Measurements from ENCODE around the gene GALNS.
A peak's percentile ranks its signal among the peaks of the same experiment; 100 is the strongest.

The GALNS gene

GRCh38 chr16:88864099-88864498, 7.4 kb upstream of the GALNS start:
- H3K4me1 ChIP-seq (ENCODE audit: control extremely low read depth in 1 of 4, control insufficient read depth in 4 of 4, insufficient read depth in 4 of 4, low read length in 3 of 4), result no peaks in the 10 kb centered on the region

DNA sequence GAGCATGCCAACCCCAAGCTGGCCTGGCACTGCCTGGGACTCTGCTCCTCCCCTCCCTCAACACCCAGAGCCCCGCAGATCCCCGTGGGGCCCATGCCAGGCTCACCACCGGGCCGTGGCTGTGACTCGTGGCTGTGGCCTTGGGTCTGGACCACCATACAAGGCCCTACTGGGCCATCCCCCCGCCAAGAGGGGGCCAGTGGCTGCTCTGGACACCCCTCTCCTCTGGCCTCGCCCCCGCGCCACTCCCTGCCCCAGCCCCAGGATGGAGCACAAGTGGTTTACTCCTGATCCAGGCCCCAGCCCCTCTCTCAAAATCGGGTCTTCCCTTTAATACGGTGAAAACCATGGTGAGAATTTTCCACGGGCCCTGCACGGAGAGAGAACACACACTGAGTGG, 6.7 kb upstream of the GALNS start:
- H3K4me3 ChIP-seq (ENCODE audit: control insufficient read depth in 1 of 7, extremely low read depth in 1 of 7, insufficient read depth in 4 of 7, low read depth in 2 of 7, low read length in 6 of 7), result no peak overlapping the region
- H3K36me3 ChIP-seq (ENCODE audit: control insufficient read depth in 4 of 4, insufficient read depth in 4 of 4, low read length in 3 of 4), result peaks cover 3 to 46% (median 31%) of the 10 kb centered on the region in 4 experiments
- H3K9me3 ChIP-seq (ENCODE audit: control extremely low read depth in 1 of 5, control insufficient read depth in 4 of 5, insufficient read depth in 2 of 5, low read depth in 1 of 5, low read length in 4 of 5), result no peaks in the 10 kb centered on the region
- H3K27me3 ChIP-seq (replicated peaks in 2 of 5; ENCODE audit: control insufficient read depth in 4 of 5, insufficient read depth in 5 of 5, low read length in 4 of 5), result no peaks in the 10 kb centered on the region
- 98% methylated on average over 9 of the region's 13 CpGs for WGBS (ENCODE audit: insufficient coverage)
- ChIA-PET CTCF (no interaction called here), POLR2A (no interaction called here)
- H3K27ac ChIP-seq (ENCODE audit: insufficient read depth in 1 of 2, low read depth in 1 of 2, low read length in 2 of 2, poor library complexity in 1 of 2, severe bottlenecking in 2 of 2), result no peak overlapping the region
- peaks cover 0 to 2% (median under 1%) of the 10 kb centered on the region in 4 experiments for H3K4me1 ChIP-seq (ENCODE audit: control extremely low read depth in 1 of 4, control insufficient read depth in 4 of 4, insufficient read depth in 4 of 4, low read length in 3 of 4)
- no peak for DNase-seq

More at GRCh38 chr16:88864099-88864498, 7.4 kb upstream of the GALNS start:
- DNase-seq, result no peak
- no peak overlapping the region for H3K4me3 ChIP-seq (ENCODE audit: control insufficient read depth in 1 of 7, extremely low read depth in 1 of 7, insufficient read depth in 4 of 7, low read depth in 2 of 7, low read length in 6 of 7)
- no peak overlapping the region for H3K27ac ChIP-seq (ENCODE audit: insufficient read depth in 1 of 2, low read depth in 1 of 2, low read length in 2 of 2, poor library complexity in 1 of 2, severe bottlenecking in 2 of 2)
- peaks cover 3 to 39% (median 30%) of the 10 kb centered on the region in 4 experiments for H3K36me3 ChIP-seq (ENCODE audit: control insufficient read depth in 4 of 4, insufficient read depth in 4 of 4, low read length in 3 of 4)
- no peaks in the 10 kb centered on the region for H3K9me3 ChIP-seq (ENCODE audit: control extremely low read depth in 1 of 5, control insufficient read depth in 4 of 5, insufficient read depth in 2 of 5, low read depth in 1 of 5, low read length in 4 of 5)
- 97% methylated on average over 9 of the region's 15 CpGs for whole genome bisulfite sequencing (ENCODE audit: insufficient coverage)
- ChIA-PET POLR2A (interaction anchor here (0.9 to 1.1 kb wide), 2 partner anchors 16 to 303 kb away, joined by 3 to 4 read pairs; no protein-coding TSS in a partner anchor), CTCF (no interaction called here)
- H3K27me3 ChIP-seq (replicated peaks in 2 of 5; ENCODE audit: control insufficient read depth in 4 of 5, insufficient read depth in 5 of 5, low read length in 4 of 5), result no peaks in the 10 kb centered on the region

- ChIA-PET POLR2A (no interaction called here), CTCF (no interaction called here)
- Histone ChIP-seq H3K9me3 (ENCODE audit: control extremely low read depth in 1 of 5, control insufficient read depth in 4 of 5, insufficient read depth in 2 of 5, low read depth in 1 of 5, low read length in 4 of 5) (no peaks in the 10 kb centered on the region), H3K36me3 (ENCODE audit: control insufficient read depth in 4 of 4, insufficient read depth in 4 of 4, low read length in 3 of 4) (peaks cover 3 to 49% (median 31%) of the 10 kb centered on the region in 4 experiments), H3K4me3 (ENCODE audit: control insufficient read depth in 1 of 7, extremely low read depth in 1 of 7, insufficient read depth in 4 of 7, low read depth in 2 of 7, low read length in 6 of 7) (no peak overlapping the region), H3K4me1 (ENCODE audit: control extremely low read depth in 1 of 4, control insufficient read depth in 4 of 4, insufficient read depth in 4 of 4, low read length in 3 of 4) (peaks cover 0 to 7% (median 4%) of the 10 kb centered on the region in 4 experiments), H3K27ac (ENCODE audit: insufficient read depth in 1 of 2, low read depth in 1 of 2, low read length in 2 of 2, poor library complexity in 1 of 2, severe bottlenecking in 2 of 2) (no peak overlapping the region), H3K27me3 (replicated peaks in 2 of 5; ENCODE audit: control insufficient read depth in 4 of 5, insufficient read depth in 5 of 5, low read length in 4 of 5) (no peaks in the 10 kb centered on the region)
- no peak for DNase-seq
- 91% methylated on average over 17 of the region's 25 CpGs for WGBS (ENCODE audit: insufficient coverage)
These were observed 6.2 kb upstream of the GALNS start for GRCh38 chr16:88862968-88863367.

DNA sequence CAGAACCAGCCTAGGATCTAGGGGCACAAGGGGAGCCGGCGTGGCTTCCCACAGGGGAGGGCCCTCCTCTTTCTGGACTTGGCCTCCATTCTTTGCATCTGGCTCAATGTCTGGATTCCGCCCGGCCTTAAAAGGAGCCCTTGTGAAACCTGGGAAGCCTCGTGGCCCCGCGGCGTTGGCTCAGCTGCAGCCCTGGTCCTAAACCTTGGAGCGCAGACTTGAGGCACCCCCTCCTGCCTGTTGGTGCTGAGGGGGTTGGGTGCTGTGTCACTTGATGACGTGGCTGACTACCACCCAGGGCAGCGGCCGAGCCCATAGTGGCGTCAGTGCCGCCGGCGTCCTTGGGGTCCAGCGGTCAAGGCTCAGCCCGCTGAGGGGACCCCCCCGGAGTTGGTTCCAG, 4.6 kb upstream of the GALNS start:
- 98% methylated on average over 17 of the region's 19 CpGs for WGBS (ENCODE audit: insufficient coverage)
- peaks cover 3 to 49% (median 31%) of the 10 kb centered on the region in 4 experiments for H3K36me3 ChIP-seq (ENCODE audit: control insufficient read depth in 4 of 4, insufficient read depth in 4 of 4, low read length in 3 of 4)

GRCh38 chr16:88859381-88860091, 2.8 kb upstream of the GALNS start:
- no peak overlapping the region for H3K27ac ChIP-seq (ENCODE audit: insufficient read depth in 1 of 2, low read depth in 1 of 2, low read length in 2 of 2, poor library complexity in 1 of 2, severe bottlenecking in 2 of 2)
- no peaks in the 10 kb centered on the region for H3K9me3 ChIP-seq (ENCODE audit: control extremely low read depth in 1 of 5, control insufficient read depth in 4 of 5, insufficient read depth in 2 of 5, low read depth in 1 of 5, low read length in 4 of 5)
- no peaks in the 10 kb centered on the region for H3K27me3 ChIP-seq (replicated peaks in 2 of 5; ENCODE audit: control insufficient read depth in 4 of 5, insufficient read depth in 5 of 5, low read length in 4 of 5)
- peaks cover 3 to 29% (median 29%) of the 10 kb centered on the region in 4 experiments for H3K4me1 ChIP-seq (ENCODE audit: control extremely low read depth in 1 of 4, control insufficient read depth in 4 of 4, insufficient read depth in 4 of 4, low read length in 3 of 4)
- POLR2A ChIA-PET, result no interaction called here
- H3K4me3 ChIP-seq (ENCODE audit: control insufficient read depth in 1 of 7, extremely low read depth in 1 of 7, insufficient read depth in 4 of 7, low read depth in 2 of 7, low read length in 6 of 7), result no peak overlapping the region
- WGBS (ENCODE audit: insufficient coverage), result 97% methylated on average over 20 of the region's 20 CpGs
- no peak for DNase-seq
- CTCF ChIA-PET, result interaction anchor here (1.0 to 3.6 kb wide), 5 partner anchors 9 to 297 kb away, joined by 3 to 39 read pairs (median 5); no protein-coding TSS in a partner anchor
- peaks cover 3 to 49% (median 31%) of the 10 kb centered on the region in 4 experiments for H3K36me3 ChIP-seq (ENCODE audit: control insufficient read depth in 4 of 4, insufficient read depth in 4 of 4, low read length in 3 of 4)

More for the DNA sequence above, 4.6 kb upstream of the GALNS start:
- no peak for DNase-seq
- Histone ChIP-seq H3K27me3 (replicated peaks in 2 of 5; ENCODE audit: control insufficient read depth in 4 of 5, insufficient read depth in 5 of 5, low read length in 4 of 5) (no peaks in the 10 kb centered on the region), H3K4me1 (ENCODE audit: control extremely low read depth in 1 of 4, control insufficient read depth in 4 of 4, insufficient read depth in 4 of 4, low read length in 3 of 4) (peaks cover 0 to 12% (median 11%) of the 10 kb centered on the region in 4 experiments), H3K4me3 (ENCODE audit: control insufficient read depth in 1 of 7, extremely low read depth in 1 of 7, insufficient read depth in 4 of 7, low read depth in 2 of 7, low read length in 6 of 7) (no peak overlapping the region), H3K27ac (ENCODE audit: insufficient read depth in 1 of 2, low read depth in 1 of 2, low read length in 2 of 2, poor library complexity in 1 of 2, severe bottlenecking in 2 of 2) (no peak overlapping the region), H3K9me3 (ENCODE audit: control extremely low read depth in 1 of 5, control insufficient read depth in 4 of 5, insufficient read depth in 2 of 5, low read depth in 1 of 5, low read length in 4 of 5) (no peaks in the 10 kb centered on the region)
- POLR2A ChIA-PET, result interaction anchor here (0.9 kb wide), 1 partner anchor 10 kb away, joined by 3 read pairs; no protein-coding TSS in a partner anchor
- CTCF ChIA-PET, result no interaction called here

GRCh38 chr16:88857728-88858339, 1.1 kb upstream of the GALNS start:
- ChIA-PET POLR2A (interaction anchor here (0.7 kb wide), 1 partner anchor 79 kb away, joined by 3 read pairs; no protein-coding TSS in a partner anchor), CTCF (interaction anchor here (1.0 to 3.6 kb wide), 23 partner anchors 8 to 358 kb away, joined by 3 to 39 read pairs (median 4); partner anchors contain the start of genes APRT and PABPN1L)
- WGBS (ENCODE audit: insufficient coverage), result 15% methylated on average over 11 of the region's 12 CpGs
- peak overlapping the region in 1 of 2 experiments; percentile 61 for H3K27ac ChIP-seq (ENCODE audit: insufficient read depth in 1 of 2, low read depth in 1 of 2, low read length in 2 of 2, poor library complexity in 1 of 2, severe bottlenecking in 2 of 2)
- DNase-seq, result peak; percentile 79 to 87 (median 84)
- H3K27me3 ChIP-seq (replicated peaks in 2 of 5; ENCODE audit: control insufficient read depth in 4 of 5, insufficient read depth in 5 of 5, low read length in 4 of 5), result no peaks in the 10 kb centered on the region
- peak overlapping the region; percentile 83 to 98 (median 93) for H3K4me3 ChIP-seq (ENCODE audit: control insufficient read depth in 1 of 7, extremely low read depth in 1 of 7, insufficient read depth in 4 of 7, low read depth in 2 of 7, low read length in 6 of 7)
- H3K4me1 ChIP-seq (ENCODE audit: control extremely low read depth in 1 of 4, control insufficient read depth in 4 of 4, insufficient read depth in 4 of 4, low read length in 3 of 4), result peaks cover 3 to 43% (median 33%) of the 10 kb centered on the region in 4 experiments
- no peaks in the 10 kb centered on the region for H3K9me3 ChIP-seq (ENCODE audit: control extremely low read depth in 1 of 5, control insufficient read depth in 4 of 5, insufficient read depth in 2 of 5, low read depth in 1 of 5, low read length in 4 of 5)
- peaks cover 3 to 47% (median 32%) of the 10 kb centered on the region in 4 experiments for H3K36me3 ChIP-seq (ENCODE audit: control insufficient read depth in 4 of 4, insufficient read depth in 4 of 4, low read length in 3 of 4)

Measured in common myeloid progenitor, CD34-positive (primary cell).